ENCODE data around the gene SAPCD1.
A peak's percentile ranks its signal among the peaks of the same experiment; 100 is the strongest.

The SAPCD1 gene

DNA sequence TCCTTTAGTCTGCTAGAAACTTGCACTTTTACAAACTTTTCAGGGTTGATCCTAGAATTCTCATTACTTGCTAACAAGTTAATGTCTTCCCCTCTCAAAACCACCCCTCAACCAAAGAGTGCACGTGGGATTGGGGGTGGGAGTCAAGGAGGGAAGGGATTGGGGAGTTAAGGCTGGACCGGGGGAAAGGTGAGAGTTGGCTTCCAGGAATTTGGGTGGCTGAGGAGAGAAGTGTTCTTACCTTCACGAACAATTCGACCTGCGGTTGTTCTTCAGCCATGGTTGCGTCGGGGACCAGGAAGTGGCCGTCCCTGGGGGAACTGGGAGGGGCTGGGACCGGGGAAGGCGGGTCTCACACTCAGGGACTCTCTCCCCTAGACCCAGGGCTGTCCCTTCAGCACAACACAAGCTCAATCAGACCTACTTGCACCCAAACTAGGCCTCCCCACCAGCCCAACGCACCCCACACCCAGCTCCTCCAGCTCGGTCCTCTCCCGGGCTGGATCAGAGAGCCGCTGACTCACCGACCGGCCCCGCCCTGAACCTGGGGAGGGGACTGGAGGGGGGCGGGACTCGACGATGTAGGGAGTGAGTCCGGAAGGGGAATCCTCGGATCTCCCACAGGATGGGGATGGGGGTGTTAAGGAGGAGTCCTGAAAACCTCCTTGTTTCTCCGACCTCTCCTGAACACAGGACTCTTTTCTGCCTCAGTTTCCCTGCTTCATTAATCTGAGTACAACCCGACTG, 26.3 kb upstream of the SAPCD1 start, which contains the start of gene CLIC1:
Gene CLIC1 (minus strand): TSS at position 510 of the 747 bp plus-strand sequence. CDS start 230 bp downstream, at position 280.
- no peak for TF ChIP-seq CTCF (conservative IDR thresholded peaks at IDR 0.05; ENCODE audit: control insufficient read depth, insufficient read depth, low read depth, low read length)
- peak within 1 kb of the TSS; percentile 87 for H3K4me3 ChIP-seq (ENCODE audit: control insufficient read depth, low read depth, low read length)
- DNase-seq (ENCODE audit: low read depth): peak; percentile 74

- no peak for TF ChIP-seq CTCF (conservative IDR thresholded peaks at IDR 0.05; ENCODE audit: control insufficient read depth, insufficient read depth, low read depth, low read length)
- H3K4me3 ChIP-seq (ENCODE audit: control insufficient read depth, low read depth, low read length): peak overlapping the region; percentile 87
- DNase-seq (ENCODE audit: low read depth): no peak
Observed at GRCh38 chr6:31736768-31737314, 25.6 kb upstream of the SAPCD1 start.

GRCh38 chr6:31737315-31737990, 25.0 kb upstream of the SAPCD1 start:
- H3K4me3 ChIP-seq (ENCODE audit: control insufficient read depth, low read depth, low read length): peak overlapping the region; percentile 17
- no peak for TF ChIP-seq CTCF (conservative IDR thresholded peaks at IDR 0.05; ENCODE audit: control insufficient read depth, insufficient read depth, low read depth, low read length)
- peak; percentile 30 for DNase-seq (ENCODE audit: low read depth)

DNA sequence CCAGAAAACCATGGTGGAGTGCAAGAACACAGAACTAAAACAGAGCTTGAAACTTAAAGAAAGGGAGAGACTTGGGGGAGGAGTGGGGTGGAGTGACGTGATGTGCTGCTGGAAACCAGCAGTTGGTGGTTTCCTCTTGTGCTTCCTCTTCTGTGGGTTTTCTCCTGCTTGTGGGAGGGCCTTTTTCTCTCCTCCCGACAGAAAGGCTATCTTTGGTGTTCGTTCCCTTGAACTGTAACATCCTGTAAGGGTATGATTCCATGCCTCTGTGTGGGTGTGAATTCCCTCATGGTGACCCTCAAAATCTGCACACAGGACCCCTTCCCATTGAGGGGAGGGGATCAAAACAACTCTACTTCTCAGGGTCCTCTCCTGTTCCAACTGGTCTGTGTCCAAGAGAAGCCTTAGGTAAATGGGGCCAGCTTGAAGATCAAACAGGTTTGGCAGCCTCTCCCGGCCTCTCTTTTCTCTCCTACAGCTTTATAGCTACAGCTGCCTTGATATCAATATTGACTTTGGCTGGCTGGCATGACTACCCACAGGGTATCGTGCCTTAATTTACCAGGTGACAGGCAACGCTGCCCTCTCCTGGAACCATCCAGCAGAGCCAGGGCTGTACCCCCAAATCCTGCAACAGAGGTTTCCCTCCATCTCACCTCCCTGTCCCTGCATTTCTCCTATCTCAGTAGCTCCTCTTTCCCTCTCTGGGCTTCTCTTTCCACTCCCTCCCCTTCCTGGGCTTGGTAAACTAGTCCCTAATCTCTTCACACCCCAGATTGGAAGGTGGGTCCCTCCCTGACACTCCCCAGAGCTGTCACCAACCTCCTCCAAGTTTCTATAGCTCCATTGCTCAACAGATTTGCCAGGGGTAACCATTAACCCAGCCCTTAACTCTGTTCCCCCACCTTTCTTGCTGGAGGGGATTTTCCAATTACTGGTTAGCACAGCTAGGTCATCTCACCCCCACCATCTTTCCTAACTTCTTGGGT, 24.2 kb upstream of the SAPCD1 start:
- H3K4me3 ChIP-seq (ENCODE audit: control insufficient read depth, low read depth, low read length): peak overlapping the region; percentile 24
- peak; percentile 90 for DNase-seq (ENCODE audit: low read depth)
- TF ChIP-seq CTCF (conservative IDR thresholded peaks at IDR 0.05; ENCODE audit: control insufficient read depth, insufficient read depth, low read depth, low read length): peak; percentile 40

DNA sequence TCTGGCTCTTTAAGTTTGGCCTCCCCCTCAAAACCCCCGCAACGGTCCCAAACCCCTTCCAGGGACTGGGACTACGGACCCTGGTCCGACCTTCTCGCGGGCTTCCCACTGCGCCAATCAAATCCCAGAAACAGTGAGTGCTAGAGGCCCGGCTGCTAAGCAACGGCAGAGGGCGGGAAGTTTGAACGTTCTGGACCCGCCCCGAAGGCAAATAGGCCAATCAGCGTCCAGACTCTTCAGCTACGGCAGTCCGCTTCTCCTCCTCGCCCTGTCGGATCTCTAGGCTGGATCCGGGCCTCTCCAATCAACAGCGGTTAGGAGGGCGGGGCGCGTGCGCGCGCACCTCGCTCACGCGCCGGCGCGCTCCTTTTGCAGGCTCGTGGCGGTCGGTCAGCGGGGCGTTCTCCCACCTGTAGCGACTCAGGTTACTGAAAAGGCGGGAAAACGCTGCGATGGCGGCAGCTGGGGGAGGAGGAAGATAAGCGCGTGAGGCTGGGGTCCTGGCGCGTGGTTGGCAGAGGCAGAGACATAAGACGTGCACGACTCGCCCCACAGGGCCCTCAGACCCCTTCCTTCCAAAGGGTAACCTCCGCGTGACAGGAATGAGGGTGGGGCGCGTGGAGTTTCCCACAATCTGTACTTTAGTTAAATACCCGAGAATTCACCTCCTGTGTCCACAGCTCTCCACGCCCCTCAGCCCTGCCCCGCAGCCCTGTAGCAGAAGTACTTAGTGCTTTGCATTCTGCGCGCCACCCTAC, 22.6 kb upstream of the SAPCD1 start, which contains the start of gene MSH5:
Gene MSH5 (plus strand): TSS at position 367 of the 758 bp plus-strand sequence. CDS start 462 bp downstream, outside the sequence.
- H3K4me3 ChIP-seq (ENCODE audit: control insufficient read depth, low read depth, low read length): peak within 1 kb of the TSS; percentile 91
- peak; percentile 98 for DNase-seq (ENCODE audit: low read depth)
- no peak for TF ChIP-seq CTCF (conservative IDR thresholded peaks at IDR 0.05; ENCODE audit: control insufficient read depth, insufficient read depth, low read depth, low read length)
